ENCODE results near the gene IL17RE.
A peak's percentile ranks its signal among the peaks of the same experiment; 100 is the strongest.

GRCh38 chr3:9932843-9933560 lies 30.4 kb downstream of the IL17RE start:
- TF ChIP-seq, protein P1, sequence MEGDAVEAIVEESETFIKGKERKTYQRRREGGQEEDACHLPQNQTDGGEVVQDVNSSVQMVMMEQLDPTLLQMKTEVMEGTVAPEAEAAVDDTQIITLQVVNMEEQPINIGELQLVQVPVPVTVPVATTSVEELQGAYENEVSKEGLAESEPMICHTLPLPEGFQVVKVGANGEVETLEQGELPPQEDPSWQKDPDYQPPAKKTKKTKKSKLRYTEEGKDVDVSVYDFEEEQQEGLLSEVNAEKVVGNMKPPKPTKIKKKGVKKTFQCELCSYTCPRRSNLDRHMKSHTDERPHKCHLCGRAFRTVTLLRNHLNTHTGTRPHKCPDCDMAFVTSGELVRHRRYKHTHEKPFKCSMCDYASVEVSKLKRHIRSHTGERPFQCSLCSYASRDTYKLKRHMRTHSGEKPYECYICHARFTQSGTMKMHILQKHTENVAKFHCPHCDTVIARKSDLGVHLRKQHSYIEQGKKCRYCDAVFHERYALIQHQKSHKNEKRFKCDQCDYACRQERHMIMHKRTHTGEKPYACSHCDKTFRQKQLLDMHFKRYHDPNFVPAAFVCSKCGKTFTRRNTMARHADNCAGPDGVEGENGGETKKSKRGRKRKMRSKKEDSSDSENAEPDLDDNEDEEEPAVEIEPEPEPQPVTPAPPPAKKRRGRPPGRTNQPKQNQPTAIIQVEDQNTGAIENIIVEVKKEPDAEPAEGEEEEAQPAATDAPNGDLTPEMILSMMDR (IDR thresholded peaks at IDR 0.05) = peak; percentile 68 to 91 (median 82)
- TF ChIP-seq POLR2A (IDR thresholded peaks at IDR 0.05) = no peak

Data from uterus (tissue), 2 donors.